ENCODE results near the gene ERAP2.

ERAP2 gene

DNA sequence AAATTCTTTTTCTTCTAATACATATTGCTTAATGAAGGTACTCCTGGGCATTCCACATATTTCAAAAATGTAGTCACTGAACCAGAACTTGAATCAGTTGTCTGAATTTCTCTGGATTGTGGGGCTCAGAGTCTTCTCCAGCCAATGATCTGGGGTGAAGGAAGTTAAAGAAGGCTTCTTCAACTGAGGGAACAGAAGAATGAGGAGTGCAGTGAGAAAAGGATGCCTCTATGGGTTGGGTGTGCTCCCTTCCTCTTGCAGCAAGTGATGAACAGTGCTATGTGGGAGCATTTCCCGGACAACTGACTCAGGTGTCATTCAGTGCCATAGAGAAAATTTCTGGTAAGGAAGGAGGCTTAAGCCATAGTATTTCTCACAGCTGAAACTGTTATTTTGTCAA, 67.5 kb downstream of the ERAP2 start:
- in situ Hi-C loops (cut with HindIII; ENCODE audit: low pct_ligation_motif_present, low sequenced_read_pairs): no loop called here
- Histone ChIP-seq H3K4me3 (ENCODE audit: low read depth, low read length) (no peak overlapping the region), H3K36me3 (replicated peaks) (no peaks in the 10 kb centered on the region), H3K27me3 (replicated peaks) (no peaks in the 10 kb centered on the region), H3K27ac (no peak overlapping the region)
- no peak for DNase-seq
- TF ChIP-seq, protein P1, sequence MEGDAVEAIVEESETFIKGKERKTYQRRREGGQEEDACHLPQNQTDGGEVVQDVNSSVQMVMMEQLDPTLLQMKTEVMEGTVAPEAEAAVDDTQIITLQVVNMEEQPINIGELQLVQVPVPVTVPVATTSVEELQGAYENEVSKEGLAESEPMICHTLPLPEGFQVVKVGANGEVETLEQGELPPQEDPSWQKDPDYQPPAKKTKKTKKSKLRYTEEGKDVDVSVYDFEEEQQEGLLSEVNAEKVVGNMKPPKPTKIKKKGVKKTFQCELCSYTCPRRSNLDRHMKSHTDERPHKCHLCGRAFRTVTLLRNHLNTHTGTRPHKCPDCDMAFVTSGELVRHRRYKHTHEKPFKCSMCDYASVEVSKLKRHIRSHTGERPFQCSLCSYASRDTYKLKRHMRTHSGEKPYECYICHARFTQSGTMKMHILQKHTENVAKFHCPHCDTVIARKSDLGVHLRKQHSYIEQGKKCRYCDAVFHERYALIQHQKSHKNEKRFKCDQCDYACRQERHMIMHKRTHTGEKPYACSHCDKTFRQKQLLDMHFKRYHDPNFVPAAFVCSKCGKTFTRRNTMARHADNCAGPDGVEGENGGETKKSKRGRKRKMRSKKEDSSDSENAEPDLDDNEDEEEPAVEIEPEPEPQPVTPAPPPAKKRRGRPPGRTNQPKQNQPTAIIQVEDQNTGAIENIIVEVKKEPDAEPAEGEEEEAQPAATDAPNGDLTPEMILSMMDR (IDR thresholded peaks at IDR 0.05; ENCODE audit: low read depth, low read length, missing control alignments): no peak

DNA sequence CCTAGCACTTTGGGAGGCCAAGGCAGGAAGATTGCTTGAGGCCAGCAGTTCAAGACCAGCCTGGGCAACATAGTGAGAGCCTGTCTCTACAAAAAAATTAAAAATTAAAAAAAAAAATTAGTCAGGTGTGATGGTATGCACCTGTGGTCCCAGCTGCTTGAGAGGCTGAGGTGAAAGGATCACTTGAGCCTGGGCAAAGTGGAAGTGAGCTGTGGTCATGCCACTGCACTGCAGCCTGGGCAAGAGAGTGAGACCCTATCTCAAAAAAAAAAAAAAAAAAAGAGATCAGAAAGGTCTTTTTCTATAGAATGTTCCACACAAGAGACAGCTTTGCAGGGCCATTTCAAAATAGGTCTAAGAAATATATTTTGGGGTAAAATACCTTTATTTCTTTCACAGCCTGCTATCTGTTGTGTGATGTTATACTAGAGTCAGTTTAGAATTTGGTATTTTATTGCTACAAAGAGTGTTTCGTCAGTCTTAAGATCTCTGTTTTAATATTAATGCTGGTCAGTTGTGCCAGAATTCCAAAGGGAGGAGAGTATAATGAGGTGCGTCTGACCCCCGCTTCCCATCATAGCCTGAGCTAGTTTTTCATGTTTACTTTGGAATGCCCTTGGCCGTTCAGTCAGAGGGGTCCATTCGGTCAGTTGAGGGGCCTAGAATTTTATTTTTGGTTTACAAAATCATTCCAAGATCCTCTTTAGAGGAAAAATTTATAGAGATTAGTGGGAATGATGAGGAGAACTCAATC, 69.0 kb downstream of the ERAP2 start:
- DNase-seq: no peak
- Histone ChIP-seq H3K36me3 (replicated peaks) (no peaks in the 10 kb centered on the region), H3K27me3 (replicated peaks) (no peaks in the 10 kb centered on the region), H3K4me3 (ENCODE audit: low read depth, low read length) (no peak overlapping the region), H3K27ac (no peak overlapping the region)
- TF ChIP-seq, protein P1 (IDR thresholded peaks at IDR 0.05; ENCODE audit: low read depth, low read length, missing control alignments): no peak
- in situ Hi-C loops (cut with HindIII; ENCODE audit: low pct_ligation_motif_present, low sequenced_read_pairs): no loop called here

DNA sequence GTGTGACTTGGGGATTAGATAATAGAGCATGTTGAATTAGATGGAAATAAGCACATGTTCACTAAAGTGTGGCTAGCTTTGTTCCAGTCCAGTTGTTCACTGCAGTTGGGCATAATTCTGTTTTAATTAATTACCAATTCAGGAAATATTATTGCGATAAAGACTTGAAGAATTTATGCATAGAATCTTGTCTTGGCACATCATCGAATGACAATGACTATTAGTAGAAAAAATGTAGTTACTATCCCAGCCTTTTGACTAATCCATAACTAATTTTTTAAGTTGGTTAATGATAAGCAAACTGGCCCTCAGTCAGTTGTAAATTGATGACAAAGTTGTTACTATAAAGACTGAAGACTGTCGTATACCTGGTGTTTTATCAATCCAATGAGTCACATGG, 70.1 kb downstream of the ERAP2 start:
- Histone ChIP-seq H3K27ac (no peak overlapping the region), H3K27me3 (replicated peaks) (no peaks in the 10 kb centered on the region), H3K4me3 (ENCODE audit: low read depth, low read length) (no peak overlapping the region), H3K36me3 (replicated peaks) (no peaks in the 10 kb centered on the region)
- in situ Hi-C loops (cut with HindIII; ENCODE audit: low pct_ligation_motif_present, low sequenced_read_pairs): no loop called here
- TF ChIP-seq, protein P1 (IDR thresholded peaks at IDR 0.05; ENCODE audit: low read depth, low read length, missing control alignments): no peak
- no peak for DNase-seq

DNA sequence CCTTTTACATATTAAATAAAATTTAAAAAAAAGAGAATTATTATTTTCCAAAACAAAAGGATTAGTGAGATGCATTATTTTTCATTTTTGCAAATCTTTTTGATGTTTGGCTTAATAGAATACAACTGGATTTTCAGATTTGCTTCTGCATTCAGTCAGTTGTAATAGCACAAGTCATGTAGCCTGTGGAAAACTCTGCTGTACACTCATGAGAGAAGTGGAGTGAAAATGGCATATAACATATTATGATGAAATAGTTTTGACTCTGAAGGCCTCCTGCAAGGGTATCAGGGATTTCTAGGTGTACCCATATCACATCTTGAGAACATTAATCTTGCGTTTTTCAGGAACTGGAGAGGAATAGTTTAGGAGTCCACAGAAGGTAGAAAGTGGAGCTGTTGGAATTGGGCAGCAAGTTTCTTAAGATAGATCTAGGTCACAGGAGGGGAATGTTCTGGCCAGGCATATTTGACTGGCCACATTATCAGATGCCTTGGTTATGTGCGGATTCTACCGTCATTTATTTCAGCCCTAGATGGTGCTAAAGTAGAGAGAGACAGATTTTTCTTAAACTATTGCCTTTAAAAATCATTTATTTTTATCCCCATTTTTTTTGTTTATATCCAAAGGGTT, 75.9 kb downstream of the ERAP2 start:
- Histone ChIP-seq H3K27ac (no peak overlapping the region), H3K27me3 (replicated peaks) (no peaks in the 10 kb centered on the region), H3K36me3 (replicated peaks) (no peaks in the 10 kb centered on the region), H3K4me3 (ENCODE audit: low read depth, low read length) (no peak overlapping the region)
- in situ Hi-C loops (cut with HindIII; ENCODE audit: low pct_ligation_motif_present, low sequenced_read_pairs): no loop called here
- TF ChIP-seq, protein P1 (IDR thresholded peaks at IDR 0.05; ENCODE audit: low read depth, low read length, missing control alignments): no peak
- DNase-seq: no peak

DNA sequence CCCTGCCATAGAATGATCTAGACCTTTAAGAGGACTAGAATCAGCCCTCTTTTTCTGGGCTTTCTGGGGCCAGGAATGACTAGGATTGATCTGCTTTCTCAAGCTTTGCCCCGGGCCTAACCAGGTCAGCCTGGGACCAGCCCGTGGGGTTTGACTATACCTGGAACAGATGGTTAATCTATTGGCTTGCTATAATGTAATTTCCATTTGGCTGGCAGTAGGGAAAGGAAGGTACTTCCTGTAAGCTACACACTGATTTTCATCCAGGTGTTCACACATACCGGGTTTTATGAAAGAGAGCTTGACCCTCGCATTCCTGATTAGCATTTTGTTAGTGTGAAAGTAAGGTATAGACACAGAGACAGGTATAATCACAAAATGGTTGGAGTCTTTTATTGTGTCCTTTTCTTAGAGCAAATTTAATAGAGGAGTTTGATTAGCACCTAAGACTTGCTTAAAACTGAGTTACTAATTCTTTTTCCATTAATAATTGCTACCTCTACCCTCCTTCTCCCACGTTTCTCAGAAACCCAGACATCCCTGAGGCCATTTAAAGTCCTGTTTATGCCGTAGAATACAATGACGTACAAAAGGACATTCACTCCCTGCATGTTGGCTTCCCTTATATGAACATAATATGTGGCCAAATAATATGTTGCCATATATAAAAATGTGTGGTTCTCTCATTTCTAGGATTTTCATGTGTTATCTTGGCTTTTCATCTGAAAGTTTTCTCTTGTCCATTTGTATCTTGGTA, 76.9 kb downstream of the ERAP2 start:
- TF ChIP-seq, protein P1 (IDR thresholded peaks at IDR 0.05; ENCODE audit: low read depth, low read length, missing control alignments): no peak
- in situ Hi-C loops (cut with HindIII; ENCODE audit: low pct_ligation_motif_present, low sequenced_read_pairs): no loop called here
- Histone ChIP-seq H3K4me3 (ENCODE audit: low read depth, low read length) (no peak overlapping the region), H3K36me3 (replicated peaks) (no peaks in the 10 kb centered on the region), H3K27ac (no peak overlapping the region), H3K27me3 (replicated peaks) (no peaks in the 10 kb centered on the region)
- no peak for DNase-seq
